ENCODE data around the gene PHTF2. TPM values are rescaled to one million over a fixed set of nuclear protein-coding genes. Genes with fewer than 3 reads are reported as not detected.

Gene PHTF2
- total and polyA plus RNA-seq, 10 of the 15 experiments (the other 5 are each of a cell fraction or from before 2014, with no cell fraction given), result 12.9 to 41.8 (median 27.0) TPM

DNA sequence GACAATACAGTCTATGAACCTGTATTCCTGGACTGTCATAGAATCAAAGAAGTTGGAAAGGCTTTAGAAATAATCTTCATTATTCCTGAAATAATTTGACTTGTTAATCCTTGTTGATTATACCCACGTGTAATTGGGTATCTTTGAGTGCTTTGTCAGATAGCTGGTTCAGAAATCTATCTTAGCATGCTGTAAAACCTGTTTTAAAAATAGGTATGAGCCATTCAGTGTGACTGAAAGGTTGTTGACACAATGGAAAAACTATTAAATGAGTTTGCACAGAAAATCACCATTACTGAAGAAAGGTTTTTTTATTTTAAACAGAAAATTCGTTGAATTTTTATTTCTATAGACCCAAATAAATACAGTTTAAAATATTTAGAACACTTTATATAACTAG, 38.7 kb downstream of the PHTF2 start:
- Histone ChIP-seq H3K36me3 (ENCODE audit: control insufficient read depth in 2 of 2, insufficient read depth in 2 of 2, low read length in 1 of 2) (peaks cover 0 to 2% of the 10 kb centered on the region in 2 experiments; a peak in 1 of 4 replicates), H3K9me3 (replicated peaks; ENCODE audit: control insufficient read depth, insufficient read depth, low read length) (peaks cover 2% of the 10 kb centered on the region; the same call in 1 of the 3 replicates), H3K4me3 (no peak overlapping the region), H3K4me2 (ENCODE audit: control insufficient read depth, insufficient read depth) (no peak overlapping the region), H4K20me1 (ENCODE audit: control insufficient read depth, insufficient read depth) (no peaks in the 10 kb centered on the region), H3K4me1 (ENCODE audit: control insufficient read depth, insufficient read depth, low read length) (no peaks in the 10 kb centered on the region), H3K27me3 (replicated peaks in 1 of 2; ENCODE audit: control insufficient read depth in 2 of 2, insufficient read depth in 2 of 2, low read length in 1 of 2) (no peaks in the 10 kb centered on the region), H2AFZ (ENCODE audit: control insufficient read depth, low read depth, low read length) (no peak overlapping the region), H3K9ac (ENCODE audit: control insufficient read depth, insufficient read depth, low read length) (no peak overlapping the region), H3K27ac (ENCODE audit: control insufficient read depth, insufficient read depth) (no peak overlapping the region), H3K79me2 (ENCODE audit: control insufficient read depth, insufficient read depth, low read length) (peaks cover 6% of the 10 kb centered on the region)
- POLR2A ChIA-PET, result interaction anchor here (0.7 kb wide), 1 partner anchor 141 kb away, joined by 5 read pairs; no protein-coding TSS in a partner anchor
- WGBS (ENCODE audit: insufficient coverage, insufficient replicate concordance, low lambda C conversion rate, missing lambda C conversion rate), result 0% methylated on average over 2 of the region's 2 CpGs
- BruUV-seq (replicated peaks), result no TSS peak
- CTCF ChIA-PET, result interaction anchor here (0.7 to 1.3 kb wide), 3 partner anchors 8 to 63 kb away, joined by 3 to 4 read pairs (median 3); no protein-coding TSS in a partner anchor
- in situ Hi-C loops (cut with MboI) (no loop called here), intact Hi-C loops (cut with micrococcal nuclease; ENCODE audit: unreplicated experiment) (no loop called here)
- SMC1A ChIA-PET (ENCODE audit: uncharacterized antibody, unreplicated experiment), result interaction anchor here (1.1 to 2.4 kb wide), 7 partner anchors 9 to 70 kb away, joined by 4 to 8 read pairs (median 4); partner anchors contain the start of genes PHTF2 and TMEM60
- TF ChIP-seq DPF2 (IDR thresholded peaks at IDR 0.05) (no peak), ATF7 (IDR thresholded peaks at IDR 0.05; ENCODE audit: low read depth) (peak; percentile 16; the same call in 1 of the 2 replicates)
- peak; percentile 27; the same call in 1 of the 3 replicates for ATAC-seq
- peak; percentile 68 for FAIRE-seq
- no peak for DNase-seq (ENCODE audit: low read depth, low spot score)
- RAD21 ChIA-PET (ENCODE audit: unreplicated experiment), result interaction anchor here (1.0 kb wide), 1 partner anchor 70 kb away, joined by 4 read pairs; no protein-coding TSS in a partner anchor

DNA sequence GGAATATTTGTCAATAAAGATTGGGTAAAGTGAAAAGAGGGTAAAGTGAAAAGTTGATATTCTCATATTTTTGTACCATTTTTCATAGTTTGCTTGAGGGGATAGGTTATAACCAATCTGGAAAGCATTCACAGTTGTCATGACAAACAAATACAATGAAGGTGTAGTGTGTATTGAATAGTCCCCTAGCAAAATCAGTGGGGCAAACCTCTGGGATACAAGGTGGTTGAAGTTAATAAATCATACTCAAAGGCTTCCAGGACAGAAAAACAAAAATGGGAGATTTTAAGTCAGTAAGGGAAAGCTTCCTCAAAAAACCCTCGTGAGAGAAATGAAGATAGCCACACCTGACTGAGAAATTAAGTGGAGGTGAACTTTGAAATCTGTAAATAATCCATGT, 39.4 kb downstream of the PHTF2 start:
- ChIA-PET RAD21 (ENCODE audit: unreplicated experiment) (no interaction called here), POLR2A (no interaction called here), CTCF (interaction anchor here (1.0 to 1.6 kb wide), 2 partner anchors 17 to 185 kb away, joined by 3 to 4 read pairs; no protein-coding TSS in a partner anchor), SMC1A (ENCODE audit: uncharacterized antibody, unreplicated experiment) (interaction anchor here (1.1 to 2.4 kb wide), 6 partner anchors 9 to 39 kb away, joined by 4 to 8 read pairs (median 5); partner anchors contain the start of genes PHTF2 and TMEM60)
- Histone ChIP-seq H3K9me3 (replicated peaks; ENCODE audit: control insufficient read depth, insufficient read depth, low read length) (peaks cover 2% of the 10 kb centered on the region; the same call in 1 of the 3 replicates), H4K20me1 (ENCODE audit: control insufficient read depth, insufficient read depth) (no peaks in the 10 kb centered on the region), H3K27ac (ENCODE audit: control insufficient read depth, insufficient read depth) (no peak overlapping the region), H3K9ac (ENCODE audit: control insufficient read depth, insufficient read depth, low read length) (no peak overlapping the region), H3K4me3 (no peak overlapping the region), H3K4me1 (ENCODE audit: control insufficient read depth, insufficient read depth, low read length) (no peaks in the 10 kb centered on the region), H2AFZ (ENCODE audit: control insufficient read depth, low read depth, low read length) (no peak overlapping the region), H3K4me2 (ENCODE audit: control insufficient read depth, insufficient read depth) (no peak overlapping the region), H3K36me3 (ENCODE audit: control insufficient read depth in 2 of 2, insufficient read depth in 2 of 2, low read length in 1 of 2) (peaks cover 0 to 2% of the 10 kb centered on the region in 2 experiments; a peak in 1 of 4 replicates), H3K79me2 (ENCODE audit: control insufficient read depth, insufficient read depth, low read length) (peaks cover 4% of the 10 kb centered on the region), H3K27me3 (replicated peaks in 1 of 2; ENCODE audit: control insufficient read depth in 2 of 2, insufficient read depth in 2 of 2, low read length in 1 of 2) (no peaks in the 10 kb centered on the region)
- 0% methylated on average over 1 of the region's 1 CpG for WGBS (ENCODE audit: insufficient coverage, insufficient replicate concordance, low lambda C conversion rate, missing lambda C conversion rate)
- FAIRE-seq, result no peak
- TF ChIP-seq RCOR1 (conservative IDR thresholded peaks at IDR 0.05; ENCODE audit: low read depth, low read length) (no peak), TCF3 (IDR thresholded peaks at IDR 0.05; ENCODE audit: borderline replicate concordance, insufficient read depth, low read depth, low read length) (no peak), POLR2AphosphoS2 (IDR thresholded peaks at IDR 0.05; ENCODE audit: low read depth, low read length) (no peak), ZZZ3 (IDR thresholded peaks at IDR 0.05; ENCODE audit: control insufficient read depth, insufficient read length, low read depth) (no peak), FOXK2 (IDR thresholded peaks at IDR 0.05) (no peak), DPF2 (IDR thresholded peaks at IDR 0.05) (no peak), CHD2 (IDR thresholded peaks at IDR 0.05; ENCODE audit: borderline replicate concordance, low read depth, low read length) (no peak), SPI1 (IDR thresholded peaks at IDR 0.05; ENCODE audit: borderline replicate concordance, insufficient read depth, low read depth, low read length) (no peak), POU2F2 (IDR thresholded peaks at IDR 0.05; ENCODE audit: borderline replicate concordance, low read depth, low read length) (no peak)
- TF ChIP-seq, protein P1, sequence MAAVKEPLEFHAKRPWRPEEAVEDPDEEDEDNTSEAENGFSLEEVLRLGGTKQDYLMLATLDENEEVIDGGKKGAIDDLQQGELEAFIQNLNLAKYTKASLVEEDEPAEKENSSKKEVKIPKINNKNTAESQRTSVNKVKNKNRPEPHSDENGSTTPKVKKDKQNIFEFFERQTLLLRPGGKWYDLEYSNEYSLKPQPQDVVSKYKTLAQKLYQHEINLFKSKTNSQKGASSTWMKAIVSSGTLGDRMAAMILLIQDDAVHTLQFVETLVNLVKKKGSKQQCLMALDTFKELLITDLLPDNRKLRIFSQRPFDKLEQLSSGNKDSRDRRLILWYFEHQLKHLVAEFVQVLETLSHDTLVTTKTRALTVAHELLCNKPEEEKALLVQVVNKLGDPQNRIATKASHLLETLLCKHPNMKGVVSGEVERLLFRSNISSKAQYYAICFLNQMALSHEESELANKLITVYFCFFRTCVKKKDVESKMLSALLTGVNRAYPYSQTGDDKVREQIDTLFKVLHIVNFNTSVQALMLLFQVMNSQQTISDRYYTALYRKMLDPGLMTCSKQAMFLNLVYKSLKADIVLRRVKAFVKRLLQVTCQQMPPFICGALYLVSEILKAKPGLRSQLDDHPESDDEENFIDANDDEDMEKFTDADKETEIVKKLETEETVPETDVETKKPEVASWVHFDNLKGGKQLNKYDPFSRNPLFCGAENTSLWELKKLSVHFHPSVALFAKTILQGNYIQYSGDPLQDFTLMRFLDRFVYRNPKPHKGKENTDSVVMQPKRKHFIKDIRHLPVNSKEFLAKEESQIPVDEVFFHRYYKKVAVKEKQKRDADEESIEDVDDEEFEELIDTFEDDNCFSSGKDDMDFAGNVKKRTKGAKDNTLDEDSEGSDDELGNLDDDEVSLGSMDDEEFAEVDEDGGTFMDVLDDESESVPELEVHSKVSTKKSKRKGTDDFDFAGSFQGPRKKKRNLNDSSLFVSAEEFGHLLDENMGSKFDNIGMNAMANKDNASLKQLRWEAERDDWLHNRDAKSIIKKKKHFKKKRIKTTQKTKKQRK (IDR thresholded peaks at IDR 0.05; ENCODE audit: low read depth, low read length), result no peak
- intact Hi-C loops (cut with micrococcal nuclease; ENCODE audit: unreplicated experiment), result no loop called here
- in situ Hi-C loops (cut with MboI), result no loop called here
- no peak for DNase-seq (ENCODE audit: low read depth, low spot score)
- peak; percentile 48; the same call in 2 of the 3 replicates for ATAC-seq
- no TSS peak for BruUV-seq (replicated peaks)
